OCI-LY1 (cell line): ENCODE measurements around the gene NUDC.
"Not testable (repeated sequence)": the region's sequence is repeated elsewhere in the genome, so short reads cannot be mapped to it uniquely, and the experiment has no call there.

Source experiments
- H2AFZ ChIP-seq: fragments of 200-600 bp; sonication (generic), shearing (Covaris generic); 2 replicates; pipeline ENCODE4 v1.6.0; 2014; ENCODE audit warnings: antibody characterized with exemption, mild to moderate bottlenecking, low read length
- H3F3A ChIP-seq: fragments of 200-600 bp; sonication (generic), shearing (Covaris generic); 2 replicates; pipeline ENCODE4 v1.6.0; 2014; ENCODE audit warnings: mild to moderate bottlenecking, antibody characterized with exemption, low read length, moderate library complexity; ENCODE audit not compliant: insufficient read depth
- H3K27ac ChIP-seq: fragments of 200-600 bp; sonication (generic); 2 replicates; pipeline ENCODE4 v1.5.1; 2014; ENCODE audit warnings: low read length, mixed run types, mild to moderate bottlenecking, low read depth; ENCODE audit not compliant: poor library complexity, severe bottlenecking
- H3K27me3 ChIP-seq: fragments of 200-600 bp; sonication (generic); 2 replicates; pipeline ENCODE4 v1.6.0; 2014; ENCODE audit warnings: antibody characterized with exemption, mild to moderate bottlenecking, low read length, moderate library complexity; ENCODE audit not compliant: insufficient read depth
- H3K36me3 ChIP-seq: fragments of 200-600 bp; sonication (generic); 2 replicates; pipeline ENCODE4 v1.6.1; 2014; ENCODE audit warnings: mild to moderate bottlenecking, antibody characterized with exemption, low read length, moderate library complexity, mixed read lengths; ENCODE audit not compliant: insufficient read depth
- H3K4me1 ChIP-seq: fragments of 200-600 bp; sonication (generic); 2 replicates; pipeline ENCODE4 v1.5.1; 2014; ENCODE audit warnings: mild to moderate bottlenecking, low read length, moderate library complexity; ENCODE audit not compliant: insufficient read depth, severe bottlenecking
- H3K4me2 ChIP-seq: fragments of 200-600 bp; sonication (generic), shearing (Covaris generic); 2 replicates; pipeline ENCODE4 v1.6.1; 2014; ENCODE audit warnings: low read length
- H3K4me3 ChIP-seq: fragments of 200-600 bp; sonication (generic); 2 replicates; pipeline ENCODE4 v1.5.1; 2014; ENCODE audit warnings: low read length, low read depth, mild to moderate bottlenecking, mixed read lengths; ENCODE audit not compliant: poor library complexity, severe bottlenecking
- H3K79me2 ChIP-seq: fragments of 200-600 bp; shearing (Covaris generic); 2 replicates; pipeline ENCODE4 v1.6.1; 2016; ENCODE audit warnings: mixed run types, low read length, mixed read lengths; ENCODE audit not compliant: insufficient read depth
- H3K9ac ChIP-seq: fragments of 200-600 bp; sonication (generic), shearing (Covaris generic); 2 replicates; pipeline ENCODE4 v1.6.1; 2014; ENCODE audit warnings: mild to moderate bottlenecking, low read length, mixed read lengths
- H3K9me2 ChIP-seq: fragments of 200-600 bp; sonication (generic), shearing (Covaris generic); 2 replicates; pipeline ENCODE4 v1.6.1; 2014; ENCODE audit warnings: low read depth, mild to moderate bottlenecking, low read length, mixed read lengths
- H3K9me3 ChIP-seq: fragments of 200-600 bp; shearing (Covaris generic); 2 replicates; pipeline ENCODE4 v1.6.1; 2014; ENCODE audit warnings: low read length, mixed read lengths
- H4K20me1 ChIP-seq: fragments of 200-600 bp; sonication (generic), shearing (Covaris generic); 2 replicates; pipeline ENCODE4 v1.6.0; 2016; ENCODE audit warnings: mild to moderate bottlenecking, low read length; ENCODE audit not compliant: insufficient read depth
- CTCF ChIP-seq: fragments of 200-600 bp; sonication (generic), shearing (Covaris generic); IDR thresholded peaks from 2 replicates; pipeline ENCODE4 v1.5.1; 2017; ENCODE audit warnings: mild to moderate bottlenecking, antibody characterized with exemption, low read length, moderate library complexity, mixed read lengths
- EZH2 ChIP-seq: fragments of 200-600 bp; sonication (generic), shearing (Covaris generic); IDR thresholded peaks from 2 replicates; pipeline ENCODE4 v1.8.0; 2017; ENCODE audit warnings: borderline replicate concordance, mixed run types, mild to moderate bottlenecking, antibody characterized with exemption, low read length, moderate library complexity, mixed read lengths

NUDC gene

GRCh38 chr1:26921540-26922430, at the start of gene NUDC:
TSS of gene NUDC (plus strand) at chr1:26921743. CDS start at chr1:26921849, 106 bp downstream.
- peak within 1 kb of the TSS; percentile 36 for H3K27ac ChIP-seq
- peak within 1 kb of the TSS; percentile 95 for H3K4me3 ChIP-seq
- H3K27me3 ChIP-seq: no peaks in the 10 kb centered on the region
- H3F3A ChIP-seq: no peaks in the 10 kb centered on the region
- H4K20me1 ChIP-seq: no peaks in the 10 kb centered on the region
- H3K9me2 ChIP-seq: no peaks in the 10 kb centered on the region
- H3K4me2 ChIP-seq: peak within 1 kb of the TSS; percentile 78
- TF ChIP-seq CTCF (no peak), EZH2 (no peak)
- H3K36me3 ChIP-seq: peaks cover 38% of the 10 kb centered on the region
- no peaks in the 10 kb centered on the region for H3K9me3 ChIP-seq
- peak within 1 kb of the TSS; percentile 92 for H3K9ac ChIP-seq
- H3K79me2 ChIP-seq: peaks cover 17% of the 10 kb centered on the region
- H3K4me1 ChIP-seq: peaks cover 19% of the 10 kb centered on the region
- peak within 1 kb of the TSS; percentile 39; the same call in 1 of the 2 replicates for H2AFZ ChIP-seq

- not testable (repeated sequence) for H3K4me1 ChIP-seq, H3F3A ChIP-seq, H3K9me2 ChIP-seq, H4K20me1 ChIP-seq, H3K4me3 ChIP-seq, H3K27ac ChIP-seq, H3K9me3 ChIP-seq, H3K27me3 ChIP-seq, H2AFZ ChIP-seq, H3K4me2 ChIP-seq, H3K79me2 ChIP-seq, H3K9ac ChIP-seq
- peaks cover 13% of the 10 kb centered on the region; the same call in 1 of the 2 replicates for H3K36me3 ChIP-seq
These were observed 48.4 kb upstream of the NUDC start for GRCh38 chr1:26873097-26873496.

- no peaks in the 10 kb centered on the region for H3F3A ChIP-seq
These were observed 46.6 kb upstream of the NUDC start for GRCh38 chr1:26874896-26875295.

More at GRCh38 chr1:26874896-26875295, 46.6 kb upstream of the NUDC start:
- Histone ChIP-seq H3K36me3 (peaks cover 28% of the 10 kb centered on the region; the same call in 1 of the 2 replicates), H3K9me3 (no peaks in the 10 kb centered on the region), H3K4me1 (peaks cover 7% of the 10 kb centered on the region), H3K9me2 (no peaks in the 10 kb centered on the region), H3K4me2 (no peak overlapping the region), H3K4me3 (no peak overlapping the region), H3K27me3 (no peaks in the 10 kb centered on the region), H3K27ac (no peak overlapping the region), H4K20me1 (no peaks in the 10 kb centered on the region), H3K79me2 (no peaks in the 10 kb centered on the region), H3K9ac (no peak overlapping the region), H2AFZ (no peak overlapping the region)
- no peak for TF ChIP-seq CTCF
- TF ChIP-seq EZH2: no peak
